GM23338 (cell line): Measurements from ENCODE around the gene KCNJ10.

Experiments
- CTCF ChIP-seq, 2 experiments: fragments of 200-600 bp in 1 of 2; sonication (generic) in 1 of 2; conservative IDR thresholded peaks; 2 replicates each; pipeline versions ENCODE4 v1.5.1 to v1.6.1; 2016 to 2017; ENCODE audit warnings: antibody characterized with exemption in 2 of 2, low read depth in 2 of 2, mild to moderate bottlenecking in 2 of 2, moderate library complexity in 1 of 2
- POLR2AphosphoS5 ChIP-seq: IDR thresholded peaks from 2 replicates; pipeline ENCODE4 v1.6.1; 2016; ENCODE audit warnings: antibody characterized with exemption, low read depth

GRCh38 chr1:159985473-159985872, 84.5 kb downstream of the KCNJ10 start:
- TF ChIP-seq CTCF (conservative IDR thresholded peaks at IDR 0.05; ENCODE audit: low read depth in 2 of 2) (no peak), POLR2AphosphoS5 (no peak)
